Measurements from ENCODE around the gene LRRN3.

GRCh38 chr7:111093496-111093895 is 2.6 kb downstream of the LRRN3 start:
- no peak for TF ChIP-seq CTCF (IDR thresholded peaks at IDR 0.05; ENCODE audit: low read depth, low read length)
- no peak for TF ChIP-seq EZH2phosphoT487 (IDR thresholded peaks at IDR 0.05; ENCODE audit: low read depth)
